HG02763 (cell line): ENCODE data around the gene PALLD.

Experiments used
- ATAC-seq: cut with Tn5 transposase; IDR thresholded peaks from one replicate; pipeline ENCODE4 v1.9.1; 2021; ENCODE audit warnings: mild to moderate bottlenecking, moderate library complexity; ENCODE audit not compliant: unreplicated experiment

Gene PALLD

DNA sequence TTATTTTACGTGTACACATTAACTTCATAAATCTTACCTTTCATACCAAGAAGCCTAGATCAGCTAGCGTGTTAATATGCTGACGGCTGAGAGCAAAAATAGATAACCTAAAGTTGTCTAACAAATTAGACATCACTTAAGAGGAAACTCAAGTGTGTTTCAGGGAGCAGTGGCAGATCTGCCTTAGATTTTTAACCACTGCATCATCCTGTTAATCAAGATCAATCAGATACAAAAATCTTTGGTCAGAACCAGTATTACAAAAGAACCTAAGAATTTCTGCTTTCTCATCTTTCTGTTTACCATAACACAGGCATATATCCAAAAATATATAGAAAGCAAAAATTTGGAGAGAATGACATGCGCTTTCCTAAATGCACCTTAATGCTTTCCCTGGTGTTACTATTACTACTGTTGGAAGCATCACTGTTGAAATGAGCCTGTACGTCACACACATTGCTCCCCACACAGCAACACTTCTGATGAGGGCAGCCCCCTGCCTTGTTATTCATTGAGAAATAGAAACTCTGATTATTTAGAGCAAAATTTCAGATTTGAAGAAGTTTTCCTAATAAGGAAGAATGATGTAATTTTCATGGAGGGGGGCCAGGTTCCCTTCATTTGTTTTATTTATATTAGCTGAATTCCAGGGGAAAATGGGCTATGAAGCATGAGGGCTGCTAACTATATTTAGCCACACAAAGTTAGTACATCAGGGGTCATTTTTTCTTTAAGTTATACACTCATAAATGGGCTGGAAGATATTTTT lies 360.9 kb downstream of the PALLD start:
- ATAC-seq: no peak

DNA sequence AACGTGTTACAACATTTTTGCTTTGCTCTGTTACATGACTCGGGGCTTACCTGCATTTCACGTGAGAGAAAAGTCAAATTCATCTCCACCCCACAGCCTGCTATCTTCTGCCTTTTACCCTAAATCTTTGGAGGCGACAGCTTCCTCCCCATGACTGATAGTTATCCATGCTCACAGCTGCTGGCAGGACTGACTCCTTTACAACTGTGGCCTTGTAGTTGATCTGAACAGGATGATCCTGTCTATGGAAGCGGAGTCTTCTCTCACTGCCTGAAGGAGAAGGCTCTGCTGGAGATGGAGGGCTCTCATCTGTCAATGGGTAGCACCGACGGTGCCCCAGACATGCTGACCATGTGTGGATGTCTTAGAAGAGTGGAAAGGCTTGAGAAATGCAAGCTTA lies 362.2 kb downstream of the PALLD start:
- no peak for ATAC-seq

DNA sequence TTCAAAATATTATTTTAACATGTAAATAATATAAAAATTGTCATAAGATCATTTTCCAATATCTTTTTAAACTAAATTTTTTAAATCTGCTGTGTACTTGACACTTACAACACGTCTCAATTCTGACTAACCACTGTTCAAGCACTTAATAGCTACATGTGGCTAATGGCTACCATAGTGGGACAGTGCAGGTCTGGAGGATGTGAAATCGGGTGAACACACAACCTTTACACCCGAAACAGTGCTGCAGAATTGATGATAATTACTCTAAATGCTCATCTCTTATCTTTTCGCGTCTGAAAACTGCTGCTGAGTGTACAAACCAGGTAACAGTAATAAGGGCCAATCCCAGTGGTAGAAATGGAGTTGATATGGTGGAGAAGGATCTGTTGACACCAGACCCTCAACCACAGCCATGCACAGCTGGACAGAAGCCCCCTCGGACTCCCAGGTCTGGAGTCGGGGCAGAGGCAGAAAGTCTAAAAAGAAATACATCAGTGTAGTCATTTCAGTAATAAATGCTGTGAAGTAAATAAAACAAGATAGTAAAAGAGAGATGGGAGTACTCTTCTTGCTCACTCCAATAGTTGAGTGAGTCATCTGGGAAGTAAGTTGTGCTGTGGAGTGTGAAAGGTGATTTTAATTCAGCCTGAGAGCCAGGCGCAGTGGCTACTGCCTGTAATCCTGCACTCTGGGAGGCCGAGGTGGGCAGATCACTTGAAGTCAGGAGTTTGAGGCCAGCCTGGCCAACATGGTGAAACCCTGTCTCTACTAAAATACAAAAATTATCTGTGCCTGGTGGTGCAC lies 363.2 kb downstream of the PALLD start:
- ATAC-seq: peak; percentile 91

DNA sequence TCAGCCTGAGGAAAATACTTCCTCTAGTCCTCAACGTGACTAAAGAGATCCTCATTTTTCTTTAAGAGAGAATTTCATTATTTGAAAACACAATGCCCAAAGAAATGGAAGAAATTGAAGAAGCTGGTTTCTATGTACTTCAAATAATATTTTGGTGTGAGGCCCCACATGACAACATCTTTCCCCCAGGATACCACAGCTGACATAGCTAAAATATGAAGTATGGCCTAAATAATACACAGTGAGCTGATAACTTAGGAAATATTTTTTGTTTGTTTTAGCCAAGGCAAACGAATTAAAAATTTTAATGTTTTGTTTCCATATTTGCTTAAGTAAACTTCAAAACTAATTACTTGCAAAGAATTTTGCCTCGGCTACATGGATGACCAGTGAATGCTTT lies 364.0 kb downstream of the PALLD start:
- no peak for ATAC-seq

DNA sequence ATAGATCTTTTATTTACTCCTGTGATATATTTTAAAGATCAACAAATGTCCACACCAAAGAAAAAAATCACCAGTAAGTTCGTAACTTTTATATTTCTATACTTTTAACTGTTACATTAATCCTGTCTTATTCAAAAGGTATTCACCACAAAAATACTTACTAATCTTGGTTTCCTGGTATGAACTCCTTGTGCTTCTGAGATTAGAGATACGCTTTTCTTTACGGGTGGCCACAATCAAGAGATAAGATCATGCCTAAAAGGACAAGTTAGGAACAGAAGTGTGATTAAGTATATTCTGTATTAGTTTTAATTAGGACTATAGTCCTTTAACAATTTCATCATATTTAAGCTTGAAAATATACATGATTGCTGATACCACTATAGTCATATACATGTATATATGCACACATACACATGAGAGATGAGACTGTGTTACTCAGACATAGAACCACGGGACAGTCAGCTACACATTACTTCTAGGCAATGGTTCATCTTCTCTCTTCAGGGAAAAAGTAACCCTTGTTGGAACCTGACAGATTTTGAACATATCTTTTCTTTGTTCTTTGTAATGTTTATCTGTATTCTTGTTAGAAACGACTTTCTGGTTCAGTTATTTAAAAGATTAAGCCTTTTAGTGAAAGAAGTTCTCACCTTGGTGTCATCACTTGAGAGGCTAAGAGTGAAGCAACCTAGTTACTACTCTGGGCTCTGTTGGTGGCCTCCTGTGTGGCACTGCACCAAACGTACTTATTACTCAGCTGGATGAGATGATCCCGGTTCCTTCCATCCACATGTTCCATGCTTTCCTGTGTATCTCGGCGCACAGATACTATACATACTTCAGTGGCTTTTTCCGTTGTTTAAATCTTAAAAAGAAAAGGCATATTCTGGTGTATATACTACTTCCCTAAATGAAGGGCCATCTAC lies 367.1 kb downstream of the PALLD start:
- ATAC-seq: no peak

DNA sequence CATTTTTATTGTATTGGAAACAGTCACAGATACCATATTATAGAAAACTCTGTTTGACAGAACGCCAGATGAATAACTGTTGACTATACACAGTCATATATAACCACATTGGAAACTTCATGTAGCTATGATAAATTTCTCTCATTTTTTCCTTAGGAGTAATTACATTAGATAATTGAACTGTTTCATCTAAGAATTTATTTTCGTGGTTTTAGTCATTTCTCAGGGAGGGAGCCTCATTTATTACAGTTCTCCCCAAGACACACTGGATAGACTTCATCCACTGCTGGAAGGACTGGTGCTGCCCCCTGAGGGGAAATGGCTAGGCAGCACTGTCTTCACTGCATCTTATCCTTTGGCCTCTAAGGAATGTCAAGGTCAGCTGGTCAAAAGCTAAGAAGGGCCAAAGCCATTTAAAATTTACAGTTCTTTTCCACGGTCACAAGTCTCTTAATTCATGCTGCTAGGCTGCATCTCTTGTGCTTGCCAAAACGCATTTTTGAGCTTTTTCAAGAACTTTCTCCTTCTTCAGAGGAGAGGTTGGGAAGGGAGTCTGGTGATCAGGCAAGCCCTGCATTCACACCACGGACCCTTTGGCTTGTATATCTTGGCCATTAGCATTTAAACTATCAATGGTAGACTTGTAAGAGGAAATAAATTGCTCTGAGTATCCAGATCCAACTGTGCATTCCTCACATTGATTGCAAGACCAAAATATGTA lies 368.1 kb downstream of the PALLD start:
- no peak for ATAC-seq

DNA sequence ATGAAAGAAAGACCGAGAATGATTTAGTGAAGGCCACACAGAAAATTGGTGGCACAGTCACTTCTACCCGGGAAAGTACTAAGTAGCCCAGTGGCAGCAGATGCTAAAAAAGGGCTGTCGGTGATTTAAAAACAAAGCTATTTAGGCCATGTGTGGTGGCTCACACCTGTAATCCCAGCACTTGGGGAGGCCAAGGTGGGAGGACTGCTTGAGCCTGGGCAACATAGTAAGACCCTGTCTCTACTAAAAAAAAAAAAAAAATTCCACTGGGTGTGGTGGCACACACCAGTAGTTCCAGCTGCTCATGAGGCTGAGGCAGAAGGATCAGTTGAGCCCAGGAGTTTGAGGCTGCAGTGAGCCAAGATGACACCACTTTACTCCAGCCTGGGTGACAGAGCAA lies 369.0 kb downstream of the PALLD start:
- ATAC-seq: no peak

DNA sequence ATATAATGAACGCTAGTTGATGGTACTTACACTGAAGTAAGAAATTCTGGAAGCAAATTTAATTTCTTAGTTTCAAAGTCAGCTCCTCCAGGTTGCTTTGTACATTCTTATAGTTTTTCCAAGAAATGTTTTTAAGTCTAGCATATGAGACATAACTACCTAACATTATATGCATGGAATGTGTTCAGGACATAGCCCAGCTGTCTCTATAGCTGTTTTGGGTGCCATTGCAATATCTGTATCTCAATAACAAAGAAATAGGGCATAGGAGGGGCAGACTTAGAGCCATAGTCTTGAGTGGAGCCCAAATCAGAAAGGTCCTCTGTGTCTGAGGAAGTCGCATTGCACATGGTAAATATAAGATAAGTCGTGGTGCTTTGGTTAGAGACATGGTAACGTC lies 369.8 kb downstream of the PALLD start:
- ATAC-seq: no peak

DNA sequence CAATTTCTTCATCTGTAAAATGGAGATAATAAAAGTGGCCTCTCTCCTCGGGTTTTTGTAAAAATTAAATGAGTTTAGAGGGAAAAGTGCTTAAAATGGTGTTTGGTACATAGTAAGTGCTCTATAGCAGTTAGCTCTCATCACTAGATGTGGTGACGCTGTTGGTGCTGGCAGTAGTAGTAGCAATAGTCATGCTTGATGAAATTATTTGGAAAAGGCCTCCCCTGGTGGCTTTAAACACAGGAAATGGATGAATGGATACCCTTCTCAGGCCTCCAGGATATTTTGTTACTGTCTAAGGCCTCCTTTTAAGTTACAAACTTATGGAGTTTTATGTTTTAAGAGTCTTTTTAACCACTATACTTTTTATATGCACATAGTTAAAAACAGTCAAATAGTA lies 370.3 kb downstream of the PALLD start:
- ATAC-seq: no peak

DNA sequence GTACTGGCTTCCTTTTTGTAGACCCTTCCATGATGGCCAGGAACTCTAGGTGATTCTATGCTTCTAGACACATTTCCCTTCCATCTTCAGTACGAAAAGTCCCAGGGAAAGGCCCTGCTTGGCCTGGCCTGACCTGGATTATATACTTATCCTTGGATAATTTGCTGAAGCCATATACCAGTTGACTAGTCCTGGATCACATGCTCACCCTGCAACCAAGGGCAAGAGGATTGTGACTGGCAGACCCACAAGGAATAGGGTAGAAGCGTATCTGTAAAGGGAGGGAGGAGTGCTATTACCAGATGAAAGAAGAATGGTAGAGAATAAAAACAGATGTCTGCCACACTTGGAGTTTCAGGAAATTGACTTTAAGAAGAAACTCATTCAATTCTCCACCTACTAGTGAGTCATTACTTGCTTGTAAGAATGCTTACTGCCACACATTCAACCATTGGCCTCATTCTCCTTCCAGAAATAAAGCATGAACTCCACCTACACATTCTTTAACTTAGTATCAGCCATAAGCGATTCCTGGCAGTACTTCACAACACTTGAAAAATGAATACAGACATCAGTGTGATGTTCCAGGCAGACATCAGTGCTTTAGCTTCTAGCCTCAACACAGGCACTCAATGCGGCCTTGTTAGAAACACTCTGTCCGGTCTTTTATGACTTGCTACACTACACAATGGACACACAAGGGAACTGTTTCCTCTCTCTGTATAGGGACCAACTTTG lies 371.4 kb downstream of the PALLD start:
- ATAC-seq: no peak

DNA sequence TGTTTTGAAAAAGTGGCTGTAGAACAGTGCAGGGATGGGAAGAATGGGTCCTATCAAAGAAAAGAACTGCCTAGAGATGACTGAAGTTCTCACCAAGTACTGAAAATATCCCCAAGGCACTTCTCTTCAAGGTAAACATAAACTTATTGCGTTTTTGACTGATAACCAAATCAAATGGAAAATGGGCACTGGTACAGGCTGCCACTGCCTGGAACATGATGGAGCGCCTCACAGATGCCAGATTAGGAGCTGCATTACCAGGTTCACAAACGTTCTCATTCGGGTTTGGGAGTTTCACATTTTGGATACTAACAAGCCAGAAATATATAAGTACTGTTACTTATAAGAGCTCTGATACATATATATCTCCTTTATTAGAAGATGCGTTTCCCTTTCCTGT lies 371.9 kb downstream of the PALLD start:
- ATAC-seq: no peak

DNA sequence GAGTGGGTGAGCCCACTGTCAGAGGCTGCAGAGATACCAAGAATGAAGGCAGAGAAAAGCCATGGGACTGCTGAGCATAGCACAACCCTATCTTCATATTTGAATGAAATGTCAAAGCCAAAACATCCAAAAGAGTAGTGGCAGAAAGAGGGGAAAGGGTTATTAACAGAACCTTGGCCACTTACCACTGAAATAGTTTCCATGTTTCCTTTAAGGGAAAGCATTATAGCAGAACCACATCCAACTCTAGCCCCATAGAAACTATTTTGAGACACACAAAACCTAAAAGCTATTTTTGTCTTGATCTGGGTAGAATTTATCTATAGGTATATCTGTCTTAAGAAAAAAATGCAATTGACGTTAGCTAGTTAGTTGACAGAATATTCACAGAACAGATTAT lies 373.2 kb downstream of the PALLD start:
- ATAC-seq: no peak

DNA sequence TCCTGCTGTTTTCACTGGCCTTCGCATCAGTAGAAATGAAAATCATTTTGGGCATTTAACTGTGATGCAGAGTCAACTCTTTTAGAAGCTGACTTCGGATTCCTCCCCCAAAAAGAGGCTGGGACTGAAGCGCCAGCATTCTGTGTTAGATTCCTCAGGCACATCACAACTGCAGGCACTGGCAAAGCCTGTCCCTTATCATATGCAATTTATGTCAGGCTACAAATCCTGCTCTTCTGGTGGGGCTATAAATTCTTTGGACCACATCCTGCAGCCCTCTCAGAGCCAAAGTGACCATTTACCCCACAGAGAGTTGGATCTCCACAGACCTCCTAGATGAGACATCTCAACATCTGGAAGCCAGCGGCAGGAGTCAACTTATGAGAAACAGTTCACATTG lies 374.8 kb downstream of the PALLD start:
- ATAC-seq: no peak

DNA sequence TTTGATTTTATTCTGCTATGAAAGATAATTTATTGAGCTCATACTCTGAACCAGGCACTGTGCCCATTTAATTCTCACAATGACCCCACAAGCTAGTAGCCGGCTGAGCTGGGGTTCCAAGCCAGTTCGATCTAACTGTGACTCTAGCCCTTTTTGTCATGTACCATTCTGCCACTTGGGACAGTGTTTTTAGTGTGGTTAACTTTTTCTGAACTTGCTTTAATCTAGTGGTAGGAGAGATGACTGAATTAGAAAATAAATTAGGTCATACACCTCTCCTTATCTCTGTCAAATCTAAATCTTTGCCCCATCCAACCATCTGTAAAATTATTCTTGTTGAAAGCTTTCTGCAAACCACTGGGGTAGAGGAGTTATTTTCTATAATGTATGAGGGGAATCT lies 377.2 kb downstream of the PALLD start:
- ATAC-seq: no peak

DNA sequence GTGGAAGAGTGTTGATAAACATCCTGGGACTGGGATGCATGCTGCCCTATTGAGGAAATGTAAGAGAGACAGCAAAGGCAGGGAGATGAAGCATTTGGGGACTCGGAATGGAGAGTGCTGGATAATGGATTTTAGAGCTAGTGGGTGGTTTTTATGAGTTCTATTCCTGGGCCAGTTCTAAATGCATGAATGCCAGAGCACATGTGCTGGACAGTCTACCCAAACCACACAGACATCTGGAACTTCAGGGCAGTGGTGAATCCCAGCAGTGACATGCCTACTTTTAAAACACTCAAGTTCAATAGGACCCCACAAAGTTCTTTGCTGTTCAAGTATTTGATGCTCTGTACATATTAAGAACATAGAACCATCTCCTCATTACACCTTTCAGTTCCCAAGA lies 379.3 kb downstream of the PALLD start:
- ATAC-seq: no peak

DNA sequence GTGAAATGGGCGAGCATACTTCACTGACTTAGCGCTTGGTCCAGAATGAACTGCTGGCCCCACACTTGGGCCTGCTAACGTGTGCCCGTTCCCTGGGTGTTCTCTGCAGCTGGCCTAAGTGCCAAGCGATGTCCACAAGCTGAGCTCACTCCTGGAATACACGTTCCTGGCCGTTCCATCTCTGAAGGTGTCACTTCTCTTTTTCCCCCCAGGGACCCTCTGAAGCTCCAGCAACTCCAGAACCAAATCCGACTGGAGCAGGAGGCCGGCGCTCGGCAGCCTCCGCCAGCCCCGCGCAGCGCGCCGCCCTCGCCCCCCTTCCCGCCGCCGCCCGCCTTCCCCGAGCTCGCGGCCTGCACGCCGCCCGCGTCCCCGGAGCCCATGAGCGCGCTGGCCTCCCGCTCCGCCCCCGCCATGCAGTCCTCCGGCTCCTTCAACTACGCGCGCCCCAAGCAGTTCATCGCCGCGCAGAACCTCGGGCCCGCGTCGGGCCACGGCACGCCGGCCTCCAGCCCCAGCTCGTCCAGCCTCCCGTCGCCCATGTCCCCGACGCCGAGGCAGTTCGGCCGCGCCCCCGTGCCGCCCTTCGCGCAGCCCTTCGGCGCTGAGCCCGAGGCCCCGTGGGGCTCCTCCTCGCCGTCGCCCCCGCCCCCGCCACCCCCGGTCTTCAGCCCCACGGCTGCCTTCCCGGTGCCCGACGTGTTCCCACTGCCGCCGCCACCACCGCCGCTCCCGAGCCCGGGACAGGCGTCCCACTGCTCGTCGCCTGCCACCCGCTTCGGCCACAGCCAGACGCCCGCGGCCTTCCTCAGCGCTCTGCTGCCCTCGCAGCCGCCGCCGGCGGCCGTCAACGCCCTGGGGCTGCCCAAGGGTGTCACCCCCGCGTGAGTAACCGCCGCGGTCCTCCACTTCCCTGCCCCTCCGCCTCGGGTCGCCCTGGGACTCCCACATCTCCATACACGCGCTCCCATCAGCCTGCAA lies 380.9 kb downstream of the PALLD start:
- no peak for ATAC-seq

DNA sequence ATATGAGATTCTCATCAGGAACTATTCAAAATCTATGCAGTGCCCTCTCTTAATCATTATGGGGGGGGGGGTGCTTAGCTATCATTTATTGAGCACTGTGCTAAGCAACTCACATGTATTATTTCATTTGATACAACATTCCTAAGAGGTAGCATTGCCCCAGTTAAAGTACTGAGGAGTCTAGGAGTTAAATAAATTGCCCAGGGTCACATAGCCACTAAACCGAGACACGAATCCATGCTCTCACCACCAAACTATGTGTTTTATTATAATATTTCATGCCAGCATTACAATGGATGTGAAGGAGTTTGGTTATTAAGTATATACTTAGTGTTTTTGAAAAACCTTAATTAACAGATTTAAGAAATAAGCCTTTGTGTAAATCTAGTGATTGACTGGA lies 381.8 kb downstream of the PALLD start:
- ATAC-seq: no peak

DNA sequence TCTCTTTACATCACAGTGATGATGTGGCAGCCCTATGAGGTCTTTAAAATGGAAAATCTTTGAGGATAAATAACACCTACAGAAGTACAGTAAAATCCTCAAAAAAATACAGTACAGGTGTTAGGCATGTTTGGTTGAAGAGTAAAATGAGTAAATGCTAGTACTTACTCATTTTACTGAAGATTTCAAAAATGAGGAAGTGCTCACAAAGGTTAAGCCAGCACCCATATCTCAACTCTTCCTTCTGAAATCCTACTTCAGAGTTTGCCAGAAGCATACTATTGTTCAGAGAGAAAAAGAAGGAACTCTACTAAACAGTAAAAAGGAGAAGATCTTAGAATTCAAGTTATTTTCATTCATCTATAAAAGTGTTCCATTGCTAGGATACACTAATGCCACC lies 382.3 kb downstream of the PALLD start:
- no peak for ATAC-seq
